Stimulated activated CD8-positive, alpha-beta memory T cell treated with anti-CD3 and anti-CD28 coated beads, Interleukin-4, amount 100 ng/mL, for 48 hours (primary cell): ENCODE data around the gene ZNF106.

Source experiments
- DNase-seq: peaks from one replicate; pipeline ENCODE4 v3.0.0-alpha.2; 2020

Gene ZNF106

GRCh38 chr15:42490671-42491538 is at the start of gene ZNF106:
ZNF106 (minus strand) TSS chr15:42491141; CDS start chr15:42472289, 18,852 bp downstream.
- DNase-seq = peak; percentile 90

GRCh38 chr15:42533246-42533645 is 42.3 kb upstream of the ZNF106 start:
- DNase-seq = no peak

DNA sequence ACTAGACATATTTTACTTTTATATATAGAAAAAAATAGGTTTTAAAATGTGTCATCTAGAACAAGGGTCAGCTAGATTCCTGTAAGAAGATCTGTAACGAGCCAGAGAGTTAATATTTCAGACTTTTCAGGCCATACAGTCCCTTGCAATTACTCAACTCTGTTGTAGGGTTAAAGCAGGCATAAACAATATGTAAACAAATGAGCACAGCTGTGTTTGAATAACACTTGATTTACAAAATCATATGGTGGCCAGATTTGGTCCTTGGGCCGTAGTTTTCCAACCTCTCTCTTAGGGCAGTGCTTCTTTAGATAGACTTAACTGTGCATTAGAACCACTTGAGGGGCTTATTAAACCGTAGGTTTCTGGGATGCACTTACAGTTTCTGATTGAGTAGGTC is 38.0 kb upstream of the ZNF106 start:
- no peak for DNase-seq

GRCh38 chr15:42523331-42523730 is 32.4 kb upstream of the ZNF106 start:
- no peak for DNase-seq

- DNase-seq = no peak
These were observed 20.1 kb upstream of the ZNF106 start for GRCh38 chr15:42511007-42511391.

DNA sequence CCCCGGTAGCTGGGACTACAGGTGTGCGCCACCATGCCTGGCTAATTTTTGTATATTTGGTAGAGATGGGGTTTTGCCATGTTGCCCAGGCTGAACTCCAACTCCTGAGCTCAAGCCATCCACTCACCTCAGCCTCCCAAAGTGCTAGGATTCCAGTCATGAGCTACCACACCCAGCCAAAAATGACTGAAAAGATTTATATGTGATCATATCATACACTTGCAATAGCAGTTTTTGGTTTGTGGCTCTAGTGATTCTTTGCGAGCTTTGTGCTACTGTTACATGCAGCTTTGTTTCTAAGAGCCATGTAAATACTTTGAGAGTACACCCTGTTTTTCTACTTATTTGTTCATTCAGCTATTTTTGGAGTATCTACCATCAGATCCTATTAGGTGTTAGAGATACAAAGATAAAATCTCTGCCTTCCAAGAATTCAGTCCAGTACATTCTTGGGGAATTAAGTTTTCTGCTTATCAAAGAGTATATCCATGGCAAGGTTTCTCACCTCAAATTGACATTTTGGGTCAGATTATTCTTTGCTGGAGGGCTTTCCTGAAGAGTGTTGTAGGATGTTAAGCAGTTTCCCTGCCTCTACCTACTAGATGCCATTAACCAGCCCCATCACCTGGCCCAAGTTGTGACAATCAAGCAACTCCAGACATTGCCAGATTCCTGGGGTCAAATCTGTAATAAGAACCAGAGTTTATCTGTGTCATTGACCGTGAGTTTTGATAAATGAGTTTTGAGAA is 19.5 kb upstream of the ZNF106 start:
- DNase-seq = no peak

- no peak for DNase-seq
These were observed 17.3 kb upstream of the ZNF106 start for GRCh38 chr15:42508263-42508690.

DNA sequence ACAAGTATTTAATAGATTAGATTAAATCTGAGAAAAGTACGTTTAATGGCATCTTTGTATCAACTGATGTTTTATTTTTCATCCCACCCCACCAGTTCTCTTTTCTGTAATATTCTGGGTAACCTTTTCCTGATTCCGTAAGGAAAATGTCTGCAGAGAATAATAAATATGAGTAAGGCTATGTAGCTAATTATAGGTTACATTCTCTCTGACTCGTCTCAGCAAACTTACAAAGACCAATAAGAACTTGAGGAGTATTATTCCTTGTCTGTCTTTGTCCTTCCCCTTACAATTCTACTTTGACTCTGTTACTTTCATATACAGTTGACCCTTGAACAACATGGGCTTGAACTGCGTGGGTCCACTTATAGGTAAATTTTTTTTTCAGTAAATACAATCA is 16.6 kb upstream of the ZNF106 start:
- no peak for DNase-seq

- DNase-seq = no peak
These were observed 13.7 kb upstream of the ZNF106 start for GRCh38 chr15:42504631-42505030.

DNA sequence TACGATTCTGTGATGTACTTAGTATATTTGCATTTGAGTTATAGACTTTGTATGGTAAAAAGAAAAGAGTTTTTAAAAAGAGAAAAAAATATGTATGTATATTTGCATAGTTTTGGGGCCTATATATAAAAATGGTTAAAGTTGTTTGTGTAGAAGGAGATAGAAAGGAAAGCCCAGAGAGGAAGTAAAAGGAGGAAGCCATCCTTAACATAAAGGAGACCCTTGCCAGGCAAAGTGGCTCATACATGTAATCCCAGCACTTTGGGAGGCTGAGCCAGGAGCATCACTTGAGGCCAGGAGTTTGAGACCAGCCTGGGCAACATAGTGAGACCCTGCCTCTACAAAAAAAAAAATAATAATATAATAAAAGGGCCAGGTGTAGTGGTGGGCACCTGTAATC is 12.9 kb upstream of the ZNF106 start:
- no peak for DNase-seq

GRCh38 chr15:42502477-42502876 is 11.5 kb upstream of the ZNF106 start:
- no peak for DNase-seq

DNA sequence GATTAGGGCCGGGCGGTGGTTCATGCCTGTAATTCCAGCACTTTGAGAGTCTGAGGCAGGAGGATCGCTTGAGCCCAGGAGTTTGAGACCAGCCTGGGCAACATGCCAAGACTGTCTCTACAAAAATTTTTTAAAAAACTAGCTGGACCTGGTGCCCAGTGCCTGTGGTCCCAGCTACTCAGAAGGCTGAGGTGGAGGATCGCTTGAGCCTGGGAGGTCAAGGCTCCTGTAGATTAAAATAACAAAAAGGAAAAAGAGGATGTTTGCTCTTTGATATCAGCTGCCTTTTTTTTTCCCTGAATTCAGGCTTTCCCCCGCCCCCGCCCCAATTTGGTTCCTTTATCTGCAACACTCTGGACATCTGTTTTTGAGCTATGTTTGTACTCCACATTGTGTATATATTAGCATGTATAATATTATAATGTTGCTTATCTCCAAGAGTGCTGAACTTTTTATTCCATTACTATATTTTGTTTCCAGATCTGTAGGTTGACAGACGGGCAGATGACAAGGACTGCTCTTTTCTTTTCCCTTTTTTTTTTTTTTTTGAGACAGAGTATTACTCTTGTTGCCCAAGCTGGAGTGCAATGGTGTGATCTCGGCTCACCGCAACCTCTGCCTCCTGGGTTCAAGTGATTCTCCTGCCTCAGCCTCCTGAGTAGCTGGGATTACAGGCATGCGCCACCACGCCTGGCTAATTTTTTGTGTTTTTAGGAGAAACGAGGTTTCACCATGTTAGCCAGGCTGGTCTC is 9.1 kb upstream of the ZNF106 start:
- no peak for DNase-seq

DNA sequence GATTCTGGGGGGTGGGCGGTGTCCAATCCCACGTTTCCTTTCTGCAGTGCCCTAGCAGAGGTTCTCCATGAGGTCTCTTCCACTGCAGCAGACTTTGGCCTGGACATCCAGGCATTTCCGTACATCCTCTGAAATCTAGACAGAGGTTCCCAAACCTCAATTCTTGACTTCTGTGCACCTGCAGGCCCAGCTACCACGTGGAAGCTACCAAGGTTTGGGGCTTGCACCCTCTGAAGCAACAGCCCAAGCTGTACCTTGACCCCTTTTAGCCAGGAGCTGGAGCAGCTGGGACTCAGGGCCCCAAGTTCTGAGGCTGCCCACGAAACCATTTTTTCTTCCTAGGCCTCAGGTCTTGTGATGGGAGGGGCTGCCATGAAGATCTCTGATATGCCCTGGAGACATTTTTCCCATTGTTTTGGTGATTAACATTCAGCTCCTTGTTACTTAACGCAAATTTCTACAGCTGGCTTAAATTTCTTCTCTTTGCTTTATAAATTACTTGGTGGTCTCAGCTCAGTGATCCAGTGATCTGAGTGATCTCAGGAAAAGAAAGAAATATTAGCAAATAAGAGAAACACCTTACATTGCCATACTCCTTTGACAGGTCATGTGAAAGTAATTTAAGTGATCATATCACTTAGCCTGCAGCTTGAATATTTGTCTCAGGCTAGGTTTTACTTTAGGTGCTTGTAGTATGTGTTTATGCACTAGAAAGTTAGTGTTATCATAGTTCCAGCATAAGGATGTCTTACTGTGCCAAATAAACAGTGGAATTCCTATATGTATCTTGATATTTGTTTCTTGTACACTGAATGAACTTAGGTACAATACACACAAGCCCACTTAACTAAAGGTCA is 7.5 kb upstream of the ZNF106 start:
- DNase-seq = no peak

DNA sequence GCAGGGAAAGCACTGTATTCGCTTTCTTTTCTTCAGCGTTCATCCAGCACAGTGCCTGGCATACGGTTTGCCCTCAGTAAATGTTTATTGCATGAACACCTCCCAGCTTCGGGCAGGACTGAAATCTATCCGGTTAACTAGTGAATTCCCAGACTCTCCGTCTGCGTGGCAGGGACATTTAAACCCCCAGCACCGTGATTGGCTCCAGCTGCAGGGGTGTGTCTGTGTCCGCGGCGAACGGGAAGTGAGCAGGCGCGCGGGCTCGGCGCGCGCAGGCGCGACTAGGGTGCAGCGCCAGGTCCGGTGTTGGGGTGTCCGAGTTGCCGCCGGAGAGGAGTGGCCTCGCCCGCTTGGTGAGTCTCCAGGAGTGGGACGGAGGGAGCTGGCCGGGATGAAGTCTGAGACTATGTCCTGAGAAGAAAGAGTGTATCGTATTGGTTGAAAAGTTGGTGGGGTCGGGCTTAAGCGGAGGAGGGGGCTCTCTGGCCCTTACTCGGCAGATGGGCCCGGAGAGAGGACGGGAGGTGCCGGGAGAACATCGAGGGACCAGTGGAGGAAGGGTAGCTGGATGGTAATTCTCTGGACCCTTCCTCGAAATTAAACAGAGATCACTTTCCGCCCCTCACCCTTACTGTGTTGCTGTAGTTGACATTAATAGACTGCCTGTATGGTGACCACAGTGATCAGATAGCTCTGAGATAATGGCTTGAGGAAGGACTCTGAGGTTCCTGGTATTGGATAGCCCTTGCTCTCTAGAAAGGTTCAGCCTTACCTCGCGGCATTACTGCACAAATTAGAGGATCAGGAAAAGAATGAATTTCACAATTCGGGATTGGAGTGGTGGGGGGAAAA is 4.6 kb upstream of the ZNF106 start, which contains the start of gene SNAP23:
Gene SNAP23, plus strand, starts transcription at position 274 of the 852 bp plus-strand sequence. CDS start 16,213 bp downstream, outside the sequence.
- peak; percentile 87 for DNase-seq

- no peak for DNase-seq
These were observed 4.0 kb upstream of the ZNF106 start for GRCh38 chr15:42494998-42495360.

DNA sequence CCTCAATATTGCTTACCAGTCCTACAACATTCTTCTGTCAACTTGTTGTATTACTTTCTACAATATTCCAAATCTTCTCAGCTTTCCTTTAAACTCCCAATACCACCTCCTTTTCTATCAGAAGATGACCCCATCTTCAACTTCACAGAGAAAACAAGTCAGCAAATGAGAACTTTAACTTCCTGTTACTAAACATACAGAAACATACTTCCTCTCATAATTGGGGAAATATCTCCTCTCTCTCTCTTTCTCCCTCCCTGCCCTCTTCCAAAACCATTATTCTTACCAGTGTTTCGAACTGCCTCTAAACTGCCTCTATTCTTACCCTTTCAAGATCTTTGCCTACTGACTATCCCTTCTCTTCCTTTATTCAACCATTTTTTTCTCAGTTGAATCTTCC is 2.7 kb upstream of the ZNF106 start:
- DNase-seq = no peak

GRCh38 chr15:42491539-42492225 is 741 bp upstream of the ZNF106 start:
- DNase-seq = no peak

DNA sequence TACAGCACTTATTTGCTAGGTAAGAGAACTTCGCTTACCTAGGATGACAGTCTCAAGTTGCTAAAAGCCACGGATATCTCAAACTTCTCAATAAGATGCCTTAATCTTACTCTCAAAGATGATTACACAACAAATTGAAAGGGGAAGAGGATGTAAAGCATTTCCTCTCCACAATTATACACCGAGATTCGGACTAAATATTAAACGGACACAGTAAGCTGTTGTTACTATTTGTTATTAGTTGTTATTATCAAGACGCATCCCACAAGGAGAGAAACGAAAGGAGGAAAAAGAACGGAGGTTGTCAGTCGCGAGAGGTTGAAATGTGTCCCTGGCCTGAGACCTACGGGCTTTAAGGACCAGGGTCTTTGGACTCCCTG is 660 bp downstream of the ZNF106 start:
- no peak for DNase-seq

GRCh38 chr15:42483677-42484076 is 7.3 kb downstream of the ZNF106 start:
- DNase-seq = no peak

DNA sequence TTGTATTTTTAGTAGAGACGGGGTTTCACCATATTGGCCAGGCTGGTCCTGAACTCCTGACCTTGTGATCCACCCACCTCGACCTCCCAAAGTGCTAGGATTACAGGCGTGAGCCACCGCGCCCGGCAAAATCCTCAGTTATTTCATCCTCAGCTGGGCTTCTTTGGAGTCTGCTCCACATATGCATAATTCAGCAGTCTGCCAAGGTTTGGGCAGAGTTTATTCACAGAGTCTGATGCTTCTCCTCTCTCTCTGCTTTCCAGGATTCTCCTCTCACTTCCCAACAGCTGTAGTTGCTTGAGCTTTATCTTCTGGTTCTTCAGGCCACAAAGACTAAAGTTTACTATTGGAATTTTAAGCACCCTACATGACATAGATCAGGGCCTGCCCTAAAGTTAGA is 8.2 kb downstream of the ZNF106 start:
- no peak for DNase-seq

DNA sequence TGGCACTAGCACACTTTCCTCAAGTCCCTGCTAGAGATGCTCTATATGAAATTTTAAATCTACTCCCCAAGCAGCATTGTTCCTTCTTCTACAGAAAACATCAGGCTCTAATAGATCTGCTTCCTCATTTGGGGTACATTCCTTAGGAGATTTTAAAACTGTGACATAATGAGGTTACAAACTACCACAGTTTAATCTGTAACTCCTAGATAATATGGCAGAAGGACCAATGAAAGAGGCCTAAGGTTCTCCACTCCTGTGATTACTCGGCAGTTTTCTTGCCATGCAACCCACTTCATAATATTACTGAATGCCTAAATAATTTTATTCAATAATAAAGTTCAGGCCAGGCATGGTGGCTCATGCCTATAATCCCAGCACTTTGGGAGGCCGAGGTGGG is 16.1 kb downstream of the ZNF106 start:
- no peak for DNase-seq
